A673 (cell line): Measurements from ENCODE around the gene GNLY.

Source experiments
- CTCF ChIP-seq: fragments of 300-800, 200-600 bp; sonication (generic); conservative IDR thresholded peaks from 2 replicates; pipeline ENCODE4 v1.5.1; 2017; ENCODE audit warnings: low read depth, mild to moderate bottlenecking, antibody characterized with exemption, low read length, moderate library complexity, mixed read lengths
- EZH2 ChIP-seq: fragments of 200-600 bp; sonication (generic); IDR thresholded peaks from 2 replicates; pipeline ENCODE4 v1.6.1; 2017; ENCODE audit warnings: borderline replicate concordance, low read depth, mild to moderate bottlenecking, mixed read lengths, antibody characterized with exemption, low read length; ENCODE audit not compliant: poor library complexity, severe bottlenecking

DNA sequence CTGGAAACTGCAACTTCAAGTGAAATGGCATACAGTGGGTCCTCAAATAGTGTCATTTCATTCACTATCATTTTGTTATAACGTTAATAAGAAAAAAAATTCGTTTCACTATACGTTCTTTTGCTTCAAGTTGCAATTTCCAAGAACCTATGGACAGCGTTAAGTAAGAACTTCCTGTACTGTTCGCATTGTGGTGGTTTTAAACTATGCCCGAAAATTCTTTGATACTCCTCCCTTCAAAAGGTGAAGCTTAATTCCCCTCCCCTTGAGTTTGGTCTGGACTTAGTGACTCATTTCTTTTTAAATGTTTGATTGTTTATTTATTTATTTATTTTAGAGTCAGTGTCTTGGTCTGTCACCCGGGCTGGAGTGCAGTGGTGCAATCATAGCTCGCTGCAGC lies 20.7 kb downstream of the GNLY start:
- TF ChIP-seq EZH2 (no peak), CTCF (no peak)
